ENCODE data around the gene GMEB1. TPM values are rescaled to one million over a fixed set of nuclear protein-coding genes. Genes with fewer than 3 reads are reported as not detected.

The GMEB1 gene
- total and polyA plus RNA-seq, 10 of the 15 experiments (the other 5 are each of a cell fraction or from before 2014, with no cell fraction given) = 4.9 to 17.6 (median 9.4) TPM

DNA sequence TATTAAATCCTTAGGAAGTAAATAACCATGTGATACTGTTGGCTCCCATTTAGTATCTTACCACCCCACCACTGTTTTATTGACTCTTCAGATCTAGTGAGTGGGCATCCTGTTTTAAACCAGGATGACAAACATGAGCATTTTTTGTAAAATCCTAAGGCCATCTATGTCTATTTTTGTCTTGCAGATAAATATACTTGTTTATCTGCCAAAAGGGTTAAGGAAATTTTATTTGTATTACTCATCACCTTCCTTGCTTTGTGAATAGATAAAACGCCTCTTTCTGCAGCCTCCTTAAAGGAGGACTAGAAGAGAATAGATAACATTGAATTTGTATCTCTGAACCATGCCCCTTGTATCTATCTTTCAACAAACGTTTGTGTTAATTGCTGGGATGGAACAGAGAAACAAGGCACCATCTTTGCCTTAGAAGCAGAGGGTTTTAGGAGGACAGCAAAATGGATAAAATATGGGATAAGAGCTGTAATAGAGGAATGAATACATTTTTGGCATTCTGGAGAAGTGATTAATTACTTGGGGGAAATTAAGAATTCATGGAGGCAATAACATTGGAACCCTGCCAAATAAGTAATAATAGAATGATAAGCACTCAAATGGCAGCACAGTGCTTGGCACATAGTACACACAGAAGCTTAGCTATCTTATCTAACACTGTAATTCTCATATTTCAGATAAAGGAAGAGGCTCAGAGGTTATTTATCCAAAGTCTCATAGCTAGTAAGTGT lies 82.9 kb downstream of the GMEB1 start:
- peaks cover 4% of the 10 kb centered on the region; the same call in 1 of the 2 replicates for H3K4me1 ChIP-seq (ENCODE audit: control insufficient read depth, insufficient read depth, low read length)
- intact Hi-C loops (cut with micrococcal nuclease; ENCODE audit: unreplicated experiment) (no loop called here), in situ Hi-C loops (cut with MboI) (no loop called here)
- WGBS (ENCODE audit: insufficient coverage, insufficient replicate concordance, low lambda C conversion rate, missing lambda C conversion rate) = 27% methylated on average over 2 of the region's 2 CpGs
- no peak for TF ChIP-seq RFX5 (IDR thresholded peaks at IDR 0.05; ENCODE audit: low read depth, low read length)
- TF ChIP-seq CBX5 (IDR thresholded peaks at IDR 0.05; ENCODE audit: low read depth) = no peak
- TF ChIP-seq, protein P1, sequence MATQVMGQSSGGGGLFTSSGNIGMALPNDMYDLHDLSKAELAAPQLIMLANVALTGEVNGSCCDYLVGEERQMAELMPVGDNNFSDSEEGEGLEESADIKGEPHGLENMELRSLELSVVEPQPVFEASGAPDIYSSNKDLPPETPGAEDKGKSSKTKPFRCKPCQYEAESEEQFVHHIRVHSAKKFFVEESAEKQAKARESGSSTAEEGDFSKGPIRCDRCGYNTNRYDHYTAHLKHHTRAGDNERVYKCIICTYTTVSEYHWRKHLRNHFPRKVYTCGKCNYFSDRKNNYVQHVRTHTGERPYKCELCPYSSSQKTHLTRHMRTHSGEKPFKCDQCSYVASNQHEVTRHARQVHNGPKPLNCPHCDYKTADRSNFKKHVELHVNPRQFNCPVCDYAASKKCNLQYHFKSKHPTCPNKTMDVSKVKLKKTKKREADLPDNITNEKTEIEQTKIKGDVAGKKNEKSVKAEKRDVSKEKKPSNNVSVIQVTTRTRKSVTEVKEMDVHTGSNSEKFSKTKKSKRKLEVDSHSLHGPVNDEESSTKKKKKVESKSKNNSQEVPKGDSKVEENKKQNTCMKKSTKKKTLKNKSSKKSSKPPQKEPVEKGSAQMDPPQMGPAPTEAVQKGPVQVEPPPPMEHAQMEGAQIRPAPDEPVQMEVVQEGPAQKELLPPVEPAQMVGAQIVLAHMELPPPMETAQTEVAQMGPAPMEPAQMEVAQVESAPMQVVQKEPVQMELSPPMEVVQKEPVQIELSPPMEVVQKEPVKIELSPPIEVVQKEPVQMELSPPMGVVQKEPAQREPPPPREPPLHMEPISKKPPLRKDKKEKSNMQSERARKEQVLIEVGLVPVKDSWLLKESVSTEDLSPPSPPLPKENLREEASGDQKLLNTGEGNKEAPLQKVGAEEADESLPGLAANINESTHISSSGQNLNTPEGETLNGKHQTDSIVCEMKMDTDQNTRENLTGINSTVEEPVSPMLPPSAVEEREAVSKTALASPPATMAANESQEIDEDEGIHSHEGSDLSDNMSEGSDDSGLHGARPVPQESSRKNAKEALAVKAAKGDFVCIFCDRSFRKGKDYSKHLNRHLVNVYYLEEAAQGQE (IDR thresholded peaks at IDR 0.05; ENCODE audit: low read depth, low read length) = no peak
- TF ChIP-seq, protein P2, sequence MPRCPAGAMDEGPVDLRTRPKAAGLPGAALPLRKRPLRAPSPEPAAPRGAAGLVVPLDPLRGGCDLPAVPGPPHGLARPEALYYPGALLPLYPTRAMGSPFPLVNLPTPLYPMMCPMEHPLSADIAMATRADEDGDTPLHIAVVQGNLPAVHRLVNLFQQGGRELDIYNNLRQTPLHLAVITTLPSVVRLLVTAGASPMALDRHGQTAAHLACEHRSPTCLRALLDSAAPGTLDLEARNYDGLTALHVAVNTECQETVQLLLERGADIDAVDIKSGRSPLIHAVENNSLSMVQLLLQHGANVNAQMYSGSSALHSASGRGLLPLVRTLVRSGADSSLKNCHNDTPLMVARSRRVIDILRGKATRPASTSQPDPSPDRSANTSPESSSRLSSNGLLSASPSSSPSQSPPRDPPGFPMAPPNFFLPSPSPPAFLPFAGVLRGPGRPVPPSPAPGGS (IDR thresholded peaks at IDR 0.05; ENCODE audit: borderline replicate concordance, insufficient read depth, low read depth, low read length, poor library complexity, severe bottlenecking) = no peak
- TF ChIP-seq SRF (IDR thresholded peaks at IDR 0.05; ENCODE audit: low read depth in 2 of 2, low read length in 2 of 2) = no peak
- TF ChIP-seq, protein P3, sequence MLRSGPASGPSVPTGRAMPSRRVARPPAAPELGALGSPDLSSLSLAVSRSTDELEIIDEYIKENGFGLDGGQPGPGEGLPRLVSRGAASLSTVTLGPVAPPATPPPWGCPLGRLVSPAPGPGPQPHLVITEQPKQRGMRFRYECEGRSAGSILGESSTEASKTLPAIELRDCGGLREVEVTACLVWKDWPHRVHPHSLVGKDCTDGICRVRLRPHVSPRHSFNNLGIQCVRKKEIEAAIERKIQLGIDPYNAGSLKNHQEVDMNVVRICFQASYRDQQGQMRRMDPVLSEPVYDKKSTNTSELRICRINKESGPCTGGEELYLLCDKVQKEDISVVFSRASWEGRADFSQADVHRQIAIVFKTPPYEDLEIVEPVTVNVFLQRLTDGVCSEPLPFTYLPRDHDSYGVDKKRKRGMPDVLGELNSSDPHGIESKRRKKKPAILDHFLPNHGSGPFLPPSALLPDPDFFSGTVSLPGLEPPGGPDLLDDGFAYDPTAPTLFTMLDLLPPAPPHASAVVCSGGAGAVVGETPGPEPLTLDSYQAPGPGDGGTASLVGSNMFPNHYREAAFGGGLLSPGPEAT (IDR thresholded peaks at IDR 0.05; ENCODE audit: low read depth) = no peak
- no peak for TF ChIP-seq NFYA (IDR thresholded peaks at IDR 0.05; ENCODE audit: borderline replicate concordance, low read depth, low read length)
- no peak for TF ChIP-seq BMI1 (IDR thresholded peaks at IDR 0.05; ENCODE audit: borderline replicate concordance)
- TF ChIP-seq ZNF274 (IDR thresholded peaks at IDR 0.05; ENCODE audit: insufficient read depth, insufficient read length) = no peak
- H3K9me3 ChIP-seq (replicated peaks; ENCODE audit: control insufficient read depth, insufficient read depth, low read length) = no peaks in the 10 kb centered on the region
- H3K27ac ChIP-seq (ENCODE audit: control insufficient read depth, insufficient read depth) = no peak overlapping the region
- SMC1A ChIA-PET (ENCODE audit: uncharacterized antibody, unreplicated experiment) = interaction anchor here (1.1 to 2.3 kb wide), 3 partner anchors 10 to 15 kb away, joined by 3 to 8 read pairs (median 6); partner anchors contain the start of gene YTHDF2
- CTCF ChIA-PET = interaction anchor here (0.8 to 2.0 kb wide), 8 partner anchors 9 to 503 kb away, joined by 3 to 16 read pairs (median 6); partner anchors contain the start of gene YTHDF2
- H3K79me2 ChIP-seq (ENCODE audit: control insufficient read depth, insufficient read depth, low read length) = peaks cover 95% of the 10 kb centered on the region
- peaks cover 0 to 26% of the 10 kb centered on the region in 2 experiments for H3K36me3 ChIP-seq (ENCODE audit: control insufficient read depth in 2 of 2, insufficient read depth in 2 of 2, low read length in 1 of 2)
- H3K9ac ChIP-seq (ENCODE audit: control insufficient read depth, insufficient read depth, low read length) = no peak overlapping the region
- H3K4me3 ChIP-seq = no peak overlapping the region
- H3K27me3 ChIP-seq (replicated peaks in 1 of 2; ENCODE audit: control insufficient read depth in 2 of 2, insufficient read depth in 2 of 2, low read length in 1 of 2) = no peaks in the 10 kb centered on the region
- no peak for DNase-seq (ENCODE audit: low read depth, low spot score)
- RAD21 ChIA-PET (ENCODE audit: unreplicated experiment) = interaction anchor here (0.6 to 2.8 kb wide), 4 partner anchors 11 to 283 kb away, joined by 4 to 14 read pairs (median 7); partner anchors contain the start of gene YTHDF2
- POLR2A ChIA-PET = interaction anchor here (0.6 to 2.3 kb wide), 4 partner anchors 43 to 107 kb away, joined by 3 to 7 read pairs (median 4); partner anchors contain the start of gene GMEB1
- ATAC-seq = no peak
- no peak overlapping the region for H2AFZ ChIP-seq (ENCODE audit: control insufficient read depth, low read depth, low read length)
- BruUV-seq (replicated peaks) = TSS peak; percentile 20
- H3K4me2 ChIP-seq (ENCODE audit: control insufficient read depth, insufficient read depth) = 0 out of 2 replicates have a peak overlapping the region, but pooled peaks have one; percentile 24
- FAIRE-seq = no peak
- H4K20me1 ChIP-seq (ENCODE audit: control insufficient read depth, insufficient read depth) = peaks cover 2% of the 10 kb centered on the region

Data from GM12878 (cell line).